GM19328 (cell line): ENCODE results near the gene CDC42.

Experiments
- ATAC-seq: cut with Tn5 transposase; IDR thresholded peaks from one replicate; pipeline ENCODE4 v1.9.1; 2021; ENCODE audit warnings: mild to moderate bottlenecking, moderate library complexity; ENCODE audit not compliant: unreplicated experiment

The CDC42 gene

GRCh38 chr1:22124592-22125229, 72.2 kb downstream of the CDC42 start:
- ATAC-seq = no peak

- ATAC-seq = no peak
These were observed 74.0 kb downstream of the CDC42 start for GRCh38 chr1:22126531-22126930.

- no peak for ATAC-seq
These were observed 74.7 kb downstream of the CDC42 start for GRCh38 chr1:22127248-22127647.

GRCh38 chr1:22127731-22128130, 75.2 kb downstream of the CDC42 start:
- ATAC-seq = no peak

GRCh38 chr1:22128392-22128791, 75.9 kb downstream of the CDC42 start:
- ATAC-seq = no peak

- no peak for ATAC-seq
These were observed 77.1 kb downstream of the CDC42 start for GRCh38 chr1:22129501-22130117.

GRCh38 chr1:22131062-22131461, 78.6 kb downstream of the CDC42 start:
- no peak for ATAC-seq

- ATAC-seq = no peak
These were observed 79.5 kb downstream of the CDC42 start for GRCh38 chr1:22131875-22132486.

GRCh38 chr1:22132517-22133235, 80.2 kb downstream of the CDC42 start:
- ATAC-seq = no peak

GRCh38 chr1:22133247-22133930, 80.9 kb downstream of the CDC42 start:
- ATAC-seq = no peak

- ATAC-seq = no peak
These were observed 81.4 kb downstream of the CDC42 start for GRCh38 chr1:22133931-22134324.

- ATAC-seq = no peak
These were observed 84.7 kb downstream of the CDC42 start for GRCh38 chr1:22137004-22137720.

- no peak for ATAC-seq
These were observed 86.6 kb downstream of the CDC42 start for GRCh38 chr1:22139066-22139594.

GRCh38 chr1:22139817-22140216, 87.3 kb downstream of the CDC42 start:
- ATAC-seq = no peak
